CD14-positive monocyte (primary cell): ENCODE results near the gene MRPL54. TPM values are rescaled to one million over a fixed set of nuclear protein-coding genes. Genes with fewer than 3 reads are reported as not detected.

Experiments used
- DNase-seq, 3 donors: peaks; one replicate each; pipeline ENCODE4 v3.0.0-alpha.2; 2011 to 2022
- H2AFZ ChIP-seq: 2 replicates; pipeline ENCODE4 v1.6.0; 2012; ENCODE audit warnings: mild to moderate bottlenecking, low read depth, low read length, inconsistent platforms; ENCODE audit not compliant: insufficient read depth, poor library complexity, severe bottlenecking
- H3K27ac ChIP-seq, 2 donors: 1 replicate in 1 of 2; 2 replicates in 1 of 2; pipeline ENCODE4 v1.5.1; 2012 to 2013; ENCODE audit warnings: low read length in 2 of 2, control low read depth in 1 of 2, inconsistent platforms in 1 of 2, low read depth in 1 of 2, mild to moderate bottlenecking in 1 of 2
- H3K27me3 ChIP-seq, 2 donors: one replicate each; pipeline versions ENCODE4 v1.6.0 to v1.6.1; 2011 to 2013; ENCODE audit warnings: low read length in 2 of 2; ENCODE audit not compliant: control insufficient read depth in 2 of 2, insufficient read depth in 2 of 2
- H3K36me3 ChIP-seq, 2 donors: replicated peaks in 1 of 2; 1 replicate in 1 of 2; 2 replicates in 1 of 2; pipeline versions ENCODE4 v1.5.1 to v1.6.1; 2012 to 2013; ENCODE audit warnings: low read length in 2 of 2, control low read depth in 1 of 2, inconsistent platforms in 1 of 2, mild to moderate bottlenecking in 1 of 2; ENCODE audit not compliant: insufficient read depth in 2 of 2, control insufficient read depth in 1 of 2
- H3K4me1 ChIP-seq, 2 donors: 1 replicate in 1 of 2; 2 replicates in 1 of 2; pipeline versions ENCODE4 v1.5.1 to v1.6.1; 2012 to 2013; ENCODE audit warnings: low read length in 2 of 2, control low read depth in 1 of 2, inconsistent platforms in 1 of 2, mild to moderate bottlenecking in 1 of 2, moderate library complexity in 1 of 2; ENCODE audit not compliant: insufficient read depth in 2 of 2, control insufficient read depth in 1 of 2
- H3K4me2 ChIP-seq: replicated peaks from 2 replicates; pipeline ENCODE3; 2012; ENCODE audit warnings: low read length, moderate library complexity, mild to moderate bottlenecking; ENCODE audit not compliant: poor library complexity, severe bottlenecking; ENCODE audit errors: extremely low read depth
- H3K4me3 ChIP-seq, 3 experiments: fragments of 200-600 bp in 1 of 3; sonication (generic) in 1 of 3; replicated peaks in 1 of 3; 1 replicate in 2 of 3; 2 replicates in 1 of 3; pipeline ENCODE4 v1.5.1; 2011 to 2013; ENCODE audit warnings: low read length in 3 of 3, mild to moderate bottlenecking in 3 of 3, control low read depth in 2 of 3, low read depth in 2 of 3, inconsistent platforms in 1 of 3, moderate library complexity in 1 of 3
- H3K79me2 ChIP-seq: 2 replicates; pipeline ENCODE4 v1.6.0; 2012; ENCODE audit warnings: mild to moderate bottlenecking, control low read depth, inconsistent platforms, low read length, moderate library complexity; ENCODE audit not compliant: insufficient read depth
- H3K9ac ChIP-seq: 2 replicates; pipeline ENCODE4 v1.6.0; 2017; ENCODE audit warnings: low read length, mild to moderate bottlenecking; ENCODE audit not compliant: insufficient read depth, poor library complexity, severe bottlenecking
- H3K9me3 ChIP-seq, 2 donors: replicated peaks in 1 of 2; 1 replicate in 1 of 2; 2 replicates in 1 of 2; pipeline versions ENCODE4 v1.5.1 to v1.6.1; 2012 to 2013; ENCODE audit warnings: low read length in 2 of 2, control low read depth in 1 of 2; ENCODE audit not compliant: control insufficient read depth in 1 of 2, insufficient read depth in 1 of 2
- H4K20me1 ChIP-seq: 2 replicates; pipeline ENCODE4 v1.6.0; 2012; ENCODE audit warnings: mild to moderate bottlenecking, low read length, control low read depth, moderate library complexity; ENCODE audit not compliant: insufficient read depth
- H3K27ac Mint-ChIP-seq, 7 donors: one replicate each; pipeline ENCODE4 v1.8.0; 2020; ENCODE audit warnings: mild to moderate bottlenecking in 7 of 7, mixed read lengths in 7 of 7, moderate library complexity in 6 of 7, inconsistent platforms in 2 of 7
- H3K27me3 Mint-ChIP-seq, 3 donors: one replicate each; pipeline ENCODE4 v1.8.0; 2021 to 2022; ENCODE audit warnings: low read depth in 3 of 3, mild to moderate bottlenecking in 3 of 3, mixed read lengths in 3 of 3, moderate library complexity in 3 of 3, inconsistent platforms in 1 of 3
- H3K36me3 Mint-ChIP-seq, 2 donors: one replicate each; pipeline ENCODE4 v1.8.0; 2020; ENCODE audit warnings: mixed read lengths in 2 of 2, inconsistent platforms in 1 of 2, mild to moderate bottlenecking in 1 of 2
- H3K4me1 Mint-ChIP-seq: one replicate; pipeline ENCODE4 v1.8.0; 2020; ENCODE audit warnings: mild to moderate bottlenecking, mixed read lengths
- H3K4me3 Mint-ChIP-seq, 2 donors: one replicate each; pipeline ENCODE4 v1.8.0; 2020; ENCODE audit warnings: mild to moderate bottlenecking in 2 of 2, mixed read lengths in 2 of 2, moderate library complexity in 1 of 2
- H3K9me3 Mint-ChIP-seq, 7 donors: one replicate each; pipeline ENCODE4 v1.8.0; 2020 to 2022; ENCODE audit warnings: mixed read lengths in 7 of 7, mild to moderate bottlenecking in 6 of 7, moderate library complexity in 6 of 7, inconsistent platforms in 2 of 7
- WGBS: methylation state at CpG from one replicate; pipeline ENCODE4 v1.1.5; 2013; ENCODE audit warnings: missing lambda C conversion rate; ENCODE audit not compliant: insufficient coverage; 5-methylcytosine and 5-hydroxymethylcytosine counted together
- intact Hi-C, 2 donors: fragments of 100-400 bp; cut with micrococcal nuclease; formaldehyde crosslinking; loops; one replicate each; pipeline versions ENCODE4 v1.15.0 to v1.15.1; 2023
- polyA plus RNA-seq, 3 donors: library from polyadenylated mRNA; depleted of rRNA in 1 of 3; unstranded in 2 of 3; stranded (reverse) in 1 of 3; fragments of 300-500 nt in 2 of 3; fragments of >200 nt in 1 of 3; fragmentation: Illumina TruSeq in 2 of 3; gene quantifications; 1 replicate in 2 of 3; 2 replicates in 1 of 3; pipeline ENCODE4 v1.2.3, GENCODE V29; 2012 to 2021
- TF ChIP-seq, protein P1 (sequence below): fragments of 200-600 bp; IDR thresholded peaks from one replicate; pipeline ENCODE4 v1.8.0; 2022; ENCODE audit warnings: antibody characterized with exemption, mild to moderate bottlenecking

The MRPL54 gene
- polyA plus RNA-seq, 3 donors = 39.9 to 133 (median 115) TPM

DNA sequence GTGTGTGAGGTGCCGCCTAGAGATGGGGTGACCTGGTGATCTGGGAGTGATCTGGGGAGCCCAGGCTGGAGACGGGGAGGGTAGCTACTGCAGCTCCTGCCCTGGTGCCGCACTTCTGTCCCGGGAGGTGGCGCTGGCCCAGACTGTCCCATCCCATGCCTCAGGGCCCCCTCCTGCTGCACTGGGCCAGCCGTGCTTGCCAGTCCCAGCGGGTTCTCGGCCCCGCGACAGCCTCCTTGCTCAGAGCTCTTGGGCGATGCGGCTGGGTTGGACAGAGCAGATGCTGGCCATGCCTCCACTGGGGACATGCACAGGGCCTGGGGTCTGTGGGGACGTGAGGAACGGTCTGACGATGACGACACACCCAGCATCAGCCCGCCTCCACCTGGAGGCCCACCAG lies 7.0 kb downstream of the MRPL54 start:
- no peak overlapping the region for H3K9ac ChIP-seq
- WGBS = 92% methylated on average over 17 of the region's 17 CpGs
- TF ChIP-seq, protein P1, sequence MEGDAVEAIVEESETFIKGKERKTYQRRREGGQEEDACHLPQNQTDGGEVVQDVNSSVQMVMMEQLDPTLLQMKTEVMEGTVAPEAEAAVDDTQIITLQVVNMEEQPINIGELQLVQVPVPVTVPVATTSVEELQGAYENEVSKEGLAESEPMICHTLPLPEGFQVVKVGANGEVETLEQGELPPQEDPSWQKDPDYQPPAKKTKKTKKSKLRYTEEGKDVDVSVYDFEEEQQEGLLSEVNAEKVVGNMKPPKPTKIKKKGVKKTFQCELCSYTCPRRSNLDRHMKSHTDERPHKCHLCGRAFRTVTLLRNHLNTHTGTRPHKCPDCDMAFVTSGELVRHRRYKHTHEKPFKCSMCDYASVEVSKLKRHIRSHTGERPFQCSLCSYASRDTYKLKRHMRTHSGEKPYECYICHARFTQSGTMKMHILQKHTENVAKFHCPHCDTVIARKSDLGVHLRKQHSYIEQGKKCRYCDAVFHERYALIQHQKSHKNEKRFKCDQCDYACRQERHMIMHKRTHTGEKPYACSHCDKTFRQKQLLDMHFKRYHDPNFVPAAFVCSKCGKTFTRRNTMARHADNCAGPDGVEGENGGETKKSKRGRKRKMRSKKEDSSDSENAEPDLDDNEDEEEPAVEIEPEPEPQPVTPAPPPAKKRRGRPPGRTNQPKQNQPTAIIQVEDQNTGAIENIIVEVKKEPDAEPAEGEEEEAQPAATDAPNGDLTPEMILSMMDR = no peak
- Mint-ChIP-seq H3K4me3 (no peak overlapping the region), H3K27ac (no peak overlapping the region), H3K27me3 (peaks cover 0 to 7% (median 0%) of the 10 kb centered on the region in 3 donors), H3K4me1 (no peaks in the 10 kb centered on the region), H3K36me3 (peaks cover 17 to 51% of the 10 kb centered on the region in 2 donors), H3K9me3 (peaks cover 0 to 3% (median 0%) of the 10 kb centered on the region in 7 donors)
- no peak overlapping the region for H3K4me2 ChIP-seq
- intact Hi-C loops = no loop called here
- no peak for DNase-seq
- no peaks in the 10 kb centered on the region for H3K4me1 ChIP-seq
- no peaks in the 10 kb centered on the region for H3K79me2 ChIP-seq
- H3K4me3 ChIP-seq = no peak overlapping the region
- no peaks in the 10 kb centered on the region for H3K9me3 ChIP-seq
- no peak overlapping the region for H3K27ac ChIP-seq
- peaks cover 13% of the 10 kb centered on the region for H4K20me1 ChIP-seq
- H3K36me3 ChIP-seq = peaks cover 40 to 46% of the 10 kb centered on the region in 2 donors
- H2AFZ ChIP-seq = no peak overlapping the region
- no peaks in the 10 kb centered on the region for H3K27me3 ChIP-seq

DNA sequence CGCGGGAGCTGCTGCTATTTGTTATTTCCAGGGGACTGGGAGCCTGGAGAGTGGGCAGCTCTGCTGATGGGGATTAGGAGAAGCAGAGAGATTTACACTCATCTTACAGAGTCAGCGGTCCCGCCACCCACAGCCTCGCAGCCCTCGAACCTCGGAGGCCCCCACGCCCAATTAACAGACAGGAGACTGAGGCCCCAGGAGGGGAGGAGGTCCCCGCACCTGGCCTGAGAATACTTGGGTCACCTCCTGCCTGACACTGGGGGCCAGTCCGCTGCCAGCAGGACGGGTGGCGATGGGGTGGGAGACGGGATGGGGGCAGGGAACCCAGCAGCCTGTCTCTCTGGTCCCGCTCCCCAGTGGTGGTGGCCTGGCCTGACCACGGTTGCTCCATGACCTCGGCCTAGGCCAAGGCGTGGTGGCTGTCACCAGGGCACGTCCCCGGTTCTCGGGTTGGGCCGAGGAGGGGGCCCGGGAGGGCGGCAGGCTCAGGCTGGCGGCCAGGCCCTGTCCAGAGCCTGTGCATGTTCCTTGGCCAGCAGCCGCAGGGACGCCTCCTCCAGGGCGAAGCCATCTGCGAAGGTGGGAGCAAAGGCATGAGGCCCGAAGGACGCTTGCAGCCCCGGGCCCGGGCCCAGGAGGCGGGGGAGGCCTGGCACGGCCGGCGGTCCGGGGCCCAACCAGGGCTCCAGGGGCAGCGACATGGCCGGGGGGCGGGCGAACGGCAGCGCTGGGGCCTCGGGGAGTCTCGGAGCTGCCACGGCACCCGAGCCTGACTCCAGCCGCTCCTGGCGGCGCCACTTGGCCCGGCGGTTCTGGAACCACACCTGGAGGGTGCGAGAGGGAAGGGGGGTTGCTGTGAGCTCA lies 7.9 kb downstream of the MRPL54 start:
- TF ChIP-seq, protein P1 = no peak
- Histone ChIP-seq H3K4me1 (no peaks in the 10 kb centered on the region), H3K9ac (no peak overlapping the region), H3K4me2 (no peak overlapping the region), H3K36me3 (peaks cover 35 to 41% of the 10 kb centered on the region in 2 donors), H3K27ac (no peak overlapping the region), H3K9me3 (no peaks in the 10 kb centered on the region), H2AFZ (no peak overlapping the region), H3K79me2 (no peaks in the 10 kb centered on the region), H3K4me3 (no peak overlapping the region), H4K20me1 (peaks cover 13% of the 10 kb centered on the region), H3K27me3 (no peaks in the 10 kb centered on the region)
- Mint-ChIP-seq H3K9me3 (peaks cover 0 to 3% (median 0%) of the 10 kb centered on the region in 7 donors), H3K36me3 (peaks cover 17 to 45% of the 10 kb centered on the region in 2 donors), H3K4me3 (no peak overlapping the region), H3K27ac (no peak overlapping the region), H3K4me1 (no peaks in the 10 kb centered on the region), H3K27me3 (peaks cover 0 to 10% (median 0%) of the 10 kb centered on the region in 3 donors)
- intact Hi-C loops = no loop called here
- DNase-seq = no peak
- 96% methylated on average over 48 of the region's 53 CpGs for WGBS
